Measurements from ENCODE around the gene PDZD7. TPM values are rescaled to one million over a fixed set of nuclear protein-coding genes. Genes with fewer than 3 reads are reported as not detected.

Gene PDZD7
- total and polyA plus RNA-seq, 2 donors (not counting 3 experiments of a cell fraction or from before 2014, with no cell fraction given): 0.41 to 1.6 TPM

DNA sequence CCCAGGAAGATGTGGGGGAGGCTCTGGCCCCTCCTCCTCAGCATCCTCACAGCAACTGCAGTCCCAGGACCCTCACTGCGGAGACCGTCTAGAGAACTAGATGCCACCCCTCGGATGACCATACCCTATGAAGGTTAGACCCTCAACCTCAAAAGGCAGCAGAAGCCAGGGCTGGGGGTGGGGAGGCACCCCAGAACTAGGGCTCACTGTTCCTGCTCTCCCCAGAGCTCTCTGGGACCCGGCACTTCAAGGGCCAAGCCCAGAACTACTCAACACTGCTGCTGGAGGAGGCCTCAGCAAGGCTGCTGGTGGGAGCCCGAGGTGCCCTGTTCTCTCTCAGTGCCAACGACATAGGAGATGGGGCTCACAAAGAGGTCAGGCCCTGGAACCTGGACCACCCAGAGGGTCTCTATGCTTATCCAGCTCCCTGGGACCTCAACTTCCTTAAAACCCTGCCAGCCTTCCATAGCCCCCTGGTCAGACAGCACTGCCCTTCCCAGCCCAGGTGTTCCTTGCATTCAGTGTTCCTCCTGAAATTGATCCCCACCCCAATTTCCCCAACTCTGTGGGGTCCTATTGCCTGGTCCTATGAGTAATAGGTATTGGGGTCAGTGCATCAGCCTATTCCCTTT is 57.9 kb downstream of the PDZD7 start:
- no peak overlapping the region for H3K4me2 ChIP-seq (ENCODE audit: insufficient read depth, low read length)
- no peaks in the 10 kb centered on the region for H3K9me1 ChIP-seq (replicated peaks; ENCODE audit: control insufficient read depth, extremely low read depth, insufficient read depth, low read length)
- dilution Hi-C loops (cut with MboI; ENCODE audit: extremely low pct_ligation_motif_present, low sequenced_read_pairs) (no loop called here), intact Hi-C loops (cut with micrococcal nuclease) (no loop called here)
- no peak for DNase-seq (ENCODE audit: low read depth, low spot score)
- TF ChIP-seq POLR2AphosphoS5 (IDR thresholded peaks at IDR 0.05; ENCODE audit: insufficient read depth, low read depth, low read length) (no peak), FOS (IDR thresholded peaks at IDR 0.05; ENCODE audit: borderline replicate concordance, insufficient read depth, low read length) (no peak), EZH2 (IDR thresholded peaks at IDR 0.05; ENCODE audit: borderline replicate concordance, low read depth, low read length, severe bottlenecking) (no peak), MYC (IDR thresholded peaks at IDR 0.05; ENCODE audit: low read depth, low read length) (no peak), POLR2A (IDR thresholded peaks at IDR 0.05; ENCODE audit: low read depth, low read length) (no peak), JUN (IDR thresholded peaks at IDR 0.05; ENCODE audit: borderline replicate concordance, insufficient read depth, insufficient read length, low read depth) (no peak), MAX (IDR thresholded peaks at IDR 0.05; ENCODE audit: insufficient read depth, insufficient read length) (no peak), GATA2 (IDR thresholded peaks at IDR 0.05; ENCODE audit: insufficient read depth, insufficient read length, low read depth, low read length) (no peak)
- TF ChIP-seq, protein P1, sequence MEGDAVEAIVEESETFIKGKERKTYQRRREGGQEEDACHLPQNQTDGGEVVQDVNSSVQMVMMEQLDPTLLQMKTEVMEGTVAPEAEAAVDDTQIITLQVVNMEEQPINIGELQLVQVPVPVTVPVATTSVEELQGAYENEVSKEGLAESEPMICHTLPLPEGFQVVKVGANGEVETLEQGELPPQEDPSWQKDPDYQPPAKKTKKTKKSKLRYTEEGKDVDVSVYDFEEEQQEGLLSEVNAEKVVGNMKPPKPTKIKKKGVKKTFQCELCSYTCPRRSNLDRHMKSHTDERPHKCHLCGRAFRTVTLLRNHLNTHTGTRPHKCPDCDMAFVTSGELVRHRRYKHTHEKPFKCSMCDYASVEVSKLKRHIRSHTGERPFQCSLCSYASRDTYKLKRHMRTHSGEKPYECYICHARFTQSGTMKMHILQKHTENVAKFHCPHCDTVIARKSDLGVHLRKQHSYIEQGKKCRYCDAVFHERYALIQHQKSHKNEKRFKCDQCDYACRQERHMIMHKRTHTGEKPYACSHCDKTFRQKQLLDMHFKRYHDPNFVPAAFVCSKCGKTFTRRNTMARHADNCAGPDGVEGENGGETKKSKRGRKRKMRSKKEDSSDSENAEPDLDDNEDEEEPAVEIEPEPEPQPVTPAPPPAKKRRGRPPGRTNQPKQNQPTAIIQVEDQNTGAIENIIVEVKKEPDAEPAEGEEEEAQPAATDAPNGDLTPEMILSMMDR (IDR thresholded peaks at IDR 0.05; ENCODE audit: extremely low read depth in 1 of 2, insufficient read depth in 1 of 2, low read depth in 1 of 2, low read length in 2 of 2): no peak
- no peaks in the 10 kb centered on the region for H3K9me3 ChIP-seq (replicated peaks; ENCODE audit: control insufficient read depth, insufficient read depth, low read length)
- no TSS peak for BruUV-seq (replicated peaks)
- H3K79me2 ChIP-seq (ENCODE audit: control insufficient read depth, insufficient read depth, low read length): no peaks in the 10 kb centered on the region
- no peak overlapping the region for H2AFZ ChIP-seq (ENCODE audit: low read depth, low read length)
- no peak for FAIRE-seq
- H3K36me3 ChIP-seq (ENCODE audit: control insufficient read depth in 2 of 2, extremely low read depth in 1 of 2, insufficient read depth in 2 of 2, low read length in 2 of 2): no peaks in the 10 kb centered on the region
- H3K4me1 ChIP-seq (ENCODE audit: control insufficient read depth, extremely low read depth, insufficient read depth, low read length): peaks cover 12% of the 10 kb centered on the region
- H3K9ac ChIP-seq (replicated peaks; ENCODE audit: extremely low read depth, insufficient read depth, low read length): no peak overlapping the region
- CTCF ChIA-PET: interaction anchor here (1.1 to 2.1 kb wide), 2 partner anchors 39 to 41 kb away, joined by 3 to 9 read pairs; no protein-coding TSS in a partner anchor
- POLR2A ChIA-PET: no interaction called here
- no peak overlapping the region for H3K4me3 ChIP-seq (replicated peaks in 1 of 3; ENCODE audit: insufficient read depth in 1 of 3, low read depth in 1 of 3, low read length in 3 of 3)
- no peaks in the 10 kb centered on the region for H4K20me1 ChIP-seq (replicated peaks; ENCODE audit: control insufficient read depth, extremely low read depth, insufficient read depth, low read length)
- H3K27ac ChIP-seq (ENCODE audit: insufficient read depth, low read depth, low read length): no peak overlapping the region
- H3K27me3 ChIP-seq (ENCODE audit: control insufficient read depth in 2 of 2, insufficient read depth in 2 of 2, low read length in 2 of 2): no peaks in the 10 kb centered on the region

Data from endothelial cell of umbilical vein (primary cell).